Ishikawa (cell line): ENCODE results near the gene MOB3B.

Source experiments
- CREB1 ChIP-seq: IDR thresholded peaks from 2 replicates; pipeline ENCODE4 v1.6.1; 2012; ENCODE audit warnings: low read depth
- EP300 ChIP-seq: IDR thresholded peaks from 2 replicates; pipeline ENCODE4 v1.6.1; 2012; ENCODE audit warnings: borderline replicate concordance
- TAF1 ChIP-seq: IDR thresholded peaks from 2 replicates; pipeline ENCODE4 v1.6.1; 2012; ENCODE audit warnings: low read depth, mild to moderate bottlenecking
- TCF12 ChIP-seq: IDR thresholded peaks from 2 replicates; pipeline ENCODE4 v1.6.1; 2012; ENCODE audit warnings: low read depth
- YY1 ChIP-seq: IDR thresholded peaks from 2 replicates; pipeline ENCODE4 v1.6.1; 2012; ENCODE audit warnings: low read depth

DNA sequence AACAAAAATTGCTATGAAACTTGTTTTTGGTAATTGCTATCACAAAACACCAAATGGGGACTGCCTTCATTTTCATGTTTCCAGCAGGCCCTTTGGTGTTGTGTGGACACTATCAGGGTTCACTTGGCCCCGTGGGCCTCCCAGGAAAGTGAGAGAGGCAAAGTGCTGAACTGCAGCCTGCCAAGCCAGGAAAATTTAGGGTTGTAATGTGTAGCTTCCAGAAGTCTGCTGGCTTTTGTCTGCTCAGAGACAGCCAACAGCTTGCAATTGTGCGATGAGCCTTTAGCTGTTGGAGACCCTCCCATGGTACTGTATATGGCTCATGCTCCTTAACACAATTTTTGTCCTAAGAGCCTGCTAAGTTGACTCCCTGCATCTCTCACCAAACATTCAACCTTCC, 127.0 kb downstream of the MOB3B start:
- no peak for TF ChIP-seq TAF1
- TF ChIP-seq CREB1, result no peak
- no peak for TF ChIP-seq TCF12
- no peak for TF ChIP-seq EP300
- TF ChIP-seq YY1, result no peak
